Astrocyte of the spinal cord (primary cell): Measurements from ENCODE around the gene NF1.

Experiments
- DNase-seq: peaks from one replicate; pipeline ENCODE4 v3.0.0; 2011; ENCODE audit warnings: low read depth, low spot score
- H3K4me3 ChIP-seq: 2 replicates; pipeline ENCODE4 v1.5.1; 2011; ENCODE audit warnings: low read depth, mild to moderate bottlenecking, low read length, moderate library complexity
- in situ Hi-C: cut with HindIII; loops from 2 replicates; pipeline ENCODE4 v1.10.0; 2017; ENCODE audit warnings: low sequenced_read_pairs
- TF ChIP-seq, protein P1 (sequence below): IDR thresholded peaks from 2 replicates; pipeline ENCODE4 v1.5.1; 2012; ENCODE audit warnings: low read depth, mild to moderate bottlenecking, low read length, inconsistent platforms

The NF1 gene

DNA sequence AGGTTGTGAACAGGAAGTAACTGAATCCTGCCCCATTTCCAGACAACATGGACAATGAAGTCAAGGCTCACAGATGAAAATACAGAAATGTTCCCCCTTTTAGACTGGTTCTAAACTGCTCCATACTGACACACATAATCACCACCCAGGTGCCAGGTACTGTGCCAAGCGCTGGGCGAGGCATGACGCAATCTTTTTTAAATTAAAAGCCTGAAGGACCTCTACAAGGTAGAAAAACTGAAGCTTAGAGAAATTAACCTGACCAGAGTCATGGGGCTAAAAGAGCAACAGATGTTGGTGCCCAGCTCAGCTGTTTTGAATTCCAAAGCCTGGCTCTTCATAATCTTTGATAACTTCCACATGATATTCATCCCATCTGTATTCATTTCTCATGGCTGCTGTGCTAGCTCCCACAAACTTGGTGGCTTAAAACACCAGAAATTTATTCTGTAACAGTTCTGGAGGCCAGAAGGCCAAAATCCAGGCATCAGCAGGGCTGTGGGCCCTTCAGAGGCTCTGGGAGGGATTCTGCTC is 291.8 kb downstream of the NF1 start:
- DNase-seq, result no peak
- TF ChIP-seq, protein P1, sequence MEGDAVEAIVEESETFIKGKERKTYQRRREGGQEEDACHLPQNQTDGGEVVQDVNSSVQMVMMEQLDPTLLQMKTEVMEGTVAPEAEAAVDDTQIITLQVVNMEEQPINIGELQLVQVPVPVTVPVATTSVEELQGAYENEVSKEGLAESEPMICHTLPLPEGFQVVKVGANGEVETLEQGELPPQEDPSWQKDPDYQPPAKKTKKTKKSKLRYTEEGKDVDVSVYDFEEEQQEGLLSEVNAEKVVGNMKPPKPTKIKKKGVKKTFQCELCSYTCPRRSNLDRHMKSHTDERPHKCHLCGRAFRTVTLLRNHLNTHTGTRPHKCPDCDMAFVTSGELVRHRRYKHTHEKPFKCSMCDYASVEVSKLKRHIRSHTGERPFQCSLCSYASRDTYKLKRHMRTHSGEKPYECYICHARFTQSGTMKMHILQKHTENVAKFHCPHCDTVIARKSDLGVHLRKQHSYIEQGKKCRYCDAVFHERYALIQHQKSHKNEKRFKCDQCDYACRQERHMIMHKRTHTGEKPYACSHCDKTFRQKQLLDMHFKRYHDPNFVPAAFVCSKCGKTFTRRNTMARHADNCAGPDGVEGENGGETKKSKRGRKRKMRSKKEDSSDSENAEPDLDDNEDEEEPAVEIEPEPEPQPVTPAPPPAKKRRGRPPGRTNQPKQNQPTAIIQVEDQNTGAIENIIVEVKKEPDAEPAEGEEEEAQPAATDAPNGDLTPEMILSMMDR, result no peak
- in situ Hi-C loops, result no loop called here
- no peak overlapping the region for H3K4me3 ChIP-seq

DNA sequence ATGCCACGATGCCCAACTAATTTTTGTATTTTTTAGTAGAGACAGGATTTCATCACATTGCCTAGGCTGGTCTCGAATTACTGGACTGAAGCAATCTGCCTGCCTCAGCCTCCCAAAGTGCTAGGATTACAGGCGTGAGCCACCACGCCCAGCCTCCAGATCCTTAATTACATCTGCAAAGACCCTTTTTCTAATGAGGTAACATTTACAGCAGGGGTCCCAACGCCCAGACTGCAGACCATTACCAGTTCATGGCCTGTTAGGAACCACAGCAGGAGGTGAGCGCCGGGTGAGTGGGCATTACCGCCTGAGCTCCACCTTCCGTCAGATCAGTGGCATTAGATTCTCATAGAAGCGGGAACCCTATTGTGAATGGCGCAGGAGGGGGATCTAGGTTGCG is 292.7 kb downstream of the NF1 start:
- in situ Hi-C loops, result no loop called here
- TF ChIP-seq, protein P1, result no peak
- no peak overlapping the region for H3K4me3 ChIP-seq
- DNase-seq, result no peak

DNA sequence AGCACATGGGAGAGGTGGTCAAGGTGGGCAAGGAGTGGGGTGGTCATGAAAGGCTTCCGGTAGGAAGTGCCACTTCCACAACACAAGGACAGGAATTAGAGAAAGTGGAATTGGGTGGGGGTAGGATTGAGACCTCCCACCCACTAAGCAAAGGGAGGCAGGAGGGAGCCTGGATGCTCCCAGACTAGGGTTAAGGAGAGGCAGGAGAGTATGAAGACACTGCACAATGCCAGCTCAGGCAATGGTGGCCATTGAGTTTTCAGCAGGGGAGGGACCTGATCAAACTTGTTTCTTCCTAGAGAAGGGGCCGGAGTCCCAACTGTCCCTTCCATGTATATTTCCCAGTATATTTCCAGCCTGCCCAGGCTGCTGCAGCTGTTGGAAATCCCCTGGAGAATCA is 293.6 kb downstream of the NF1 start:
- in situ Hi-C loops, result no loop called here
- no peak overlapping the region for H3K4me3 ChIP-seq
- no peak for DNase-seq
- TF ChIP-seq, protein P1, result no peak

DNA sequence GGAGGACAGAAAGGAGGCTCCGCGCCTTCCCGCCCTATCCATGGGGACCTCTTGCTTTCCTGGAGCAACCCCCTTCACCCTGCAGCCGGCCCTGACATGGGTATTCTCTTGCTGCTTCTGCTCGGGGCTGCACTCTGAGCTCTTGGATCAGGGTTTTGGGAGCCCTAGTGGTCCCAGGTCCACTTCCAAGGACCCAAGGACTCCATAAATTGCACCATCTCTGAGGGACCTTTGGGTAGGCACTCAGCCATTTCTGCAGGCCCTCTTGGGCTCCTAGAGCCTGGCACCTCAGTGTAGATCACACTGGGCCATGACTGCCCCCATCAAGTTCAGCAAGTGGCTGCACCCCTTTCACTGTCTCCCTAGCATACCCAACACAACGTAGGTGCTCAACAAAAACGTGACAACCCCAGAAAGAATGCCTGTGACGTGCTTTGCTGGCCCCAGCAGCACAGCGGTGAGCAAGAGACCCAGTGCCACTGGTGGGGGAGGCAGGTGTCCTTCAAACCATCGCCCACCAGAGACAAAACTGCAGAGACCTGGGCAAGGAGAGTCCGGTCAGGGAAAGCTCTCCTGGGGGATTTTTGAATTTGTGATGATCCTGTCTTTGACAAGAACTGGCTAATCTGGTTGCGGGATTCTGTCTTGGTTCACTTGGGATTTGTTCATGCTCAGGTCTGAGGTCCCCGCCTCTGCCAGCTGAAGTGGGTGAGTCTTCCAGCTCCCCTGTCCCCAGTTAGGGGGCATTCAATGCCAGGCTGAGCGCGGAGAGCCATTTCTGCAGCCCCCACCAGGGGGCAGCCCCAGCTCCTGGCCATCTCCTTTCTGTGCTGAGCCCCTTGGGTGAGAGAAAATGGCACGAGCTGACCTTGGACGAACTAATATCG is 294.2 kb downstream of the NF1 start:
- H3K4me3 ChIP-seq, result no peak overlapping the region
- DNase-seq, result no peak
- in situ Hi-C loops, result no loop called here
- TF ChIP-seq, protein P1, result peak; percentile 90

DNA sequence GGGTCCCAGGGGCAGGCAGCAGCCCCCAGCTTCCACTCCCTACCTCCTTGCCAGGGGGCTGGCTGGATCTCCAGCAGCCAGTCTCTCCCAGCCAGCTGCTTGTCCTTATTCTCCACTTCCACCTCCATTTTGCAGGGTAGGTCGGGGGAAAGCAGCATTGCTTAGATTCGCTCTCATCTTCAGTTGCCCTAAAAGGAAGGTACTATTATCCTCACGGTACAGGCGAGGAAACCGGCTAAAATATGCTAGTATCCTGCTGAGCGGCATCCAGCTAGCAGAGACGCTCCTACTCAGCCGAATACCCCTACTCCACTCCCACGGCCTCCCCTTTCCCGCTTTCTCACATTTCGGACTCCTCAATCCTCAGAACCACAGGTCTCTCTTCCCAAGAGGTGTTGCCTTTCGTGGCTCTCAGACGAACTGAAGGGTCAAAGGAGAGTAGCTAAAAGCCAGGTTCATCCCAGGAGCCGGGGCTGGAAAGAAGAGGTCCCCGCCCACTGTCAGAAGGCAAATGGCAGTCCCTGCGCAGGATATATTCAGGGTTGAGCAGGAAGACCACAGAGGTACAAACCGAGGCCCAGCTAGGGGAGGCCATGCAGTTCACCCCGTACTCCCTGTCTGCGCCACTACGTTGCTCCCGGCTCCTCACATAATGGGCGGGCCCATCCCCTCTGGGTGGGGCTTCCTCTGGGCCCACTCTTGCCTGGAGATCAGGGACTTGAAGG is 295.0 kb downstream of the NF1 start:
- TF ChIP-seq, protein P1, result no peak
- no peak for DNase-seq
- H3K4me3 ChIP-seq, result no peak overlapping the region
- in situ Hi-C loops, result no loop called here

DNA sequence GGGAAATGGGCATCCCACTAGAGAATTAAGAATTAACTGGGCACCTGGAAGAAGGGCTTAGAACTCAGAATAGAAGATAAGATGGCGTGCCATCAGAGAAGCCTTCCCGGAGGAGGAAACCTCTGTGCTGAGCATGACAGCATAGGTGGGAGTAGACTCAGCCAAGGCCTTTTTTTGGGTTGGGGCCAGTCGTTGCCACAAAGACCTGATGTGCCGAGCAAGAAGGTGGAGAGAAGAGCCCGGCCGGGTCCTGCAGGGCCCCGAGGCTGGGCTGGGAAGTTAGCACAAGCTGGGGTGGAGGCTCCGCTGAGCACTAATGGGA is 295.6 kb downstream of the NF1 start:
- TF ChIP-seq, protein P1, result no peak
- no peak for DNase-seq
- no peak overlapping the region for H3K4me3 ChIP-seq
- in situ Hi-C loops, result no loop called here
